Osteocyte (in vitro differentiated cells): ENCODE data around the gene AKR1D1. TPM values are rescaled to one million over a fixed set of nuclear protein-coding genes. Genes with fewer than 3 reads are reported as not detected.

ENCODE experiments used
- DNase-seq: peaks from one replicate; pipeline ENCODE4 v3.0.0; 2021; ENCODE audit warnings: mixed read lengths; ENCODE audit not compliant: unreplicated experiment; ENCODE audit errors: extremely low spot score
- H3K27ac Mint-ChIP-seq: one replicate; pipeline ENCODE4 v1.8.0; 2021; ENCODE audit warnings: mild to moderate bottlenecking, mixed read lengths; ENCODE audit not compliant: unreplicated experiment
- H3K27me3 Mint-ChIP-seq: one replicate; pipeline ENCODE4 v1.8.0; 2021; ENCODE audit warnings: mixed read lengths; ENCODE audit not compliant: unreplicated experiment
- H3K36me3 Mint-ChIP-seq: one replicate; pipeline ENCODE4 v1.8.0; 2021; ENCODE audit warnings: mixed read lengths; ENCODE audit not compliant: unreplicated experiment
- H3K4me1 Mint-ChIP-seq: one replicate; pipeline ENCODE4 v1.8.0; 2021; ENCODE audit warnings: mixed read lengths; ENCODE audit not compliant: unreplicated experiment
- H3K4me3 Mint-ChIP-seq: one replicate; pipeline ENCODE4 v1.8.0; 2021; ENCODE audit warnings: mild to moderate bottlenecking, moderate library complexity, mixed read lengths; ENCODE audit not compliant: unreplicated experiment
- H3K9me3 Mint-ChIP-seq: one replicate; pipeline ENCODE4 v1.8.0; 2021; ENCODE audit warnings: mixed read lengths; ENCODE audit not compliant: unreplicated experiment
- total RNA-seq: library from RNA; stranded (reverse); gene quantifications from 2 replicates; pipeline ENCODE4 v1.2.1, GENCODE V29; 2021
- TF ChIP-seq, protein P1 (sequence below): fragments of 200-600 bp; sonication (generic); IDR thresholded peaks from 2 replicates; pipeline ENCODE4 v1.5.0; 2021; ENCODE audit warnings: antibody characterized with exemption, mild to moderate bottlenecking, moderate library complexity

Gene AKR1D1
- total RNA-seq, 1 donor from 2014 or later, result not detected

GRCh38 chr7:138099813-138100212 lies 23.6 kb downstream of the AKR1D1 start:
- Mint-ChIP-seq H3K27ac (no peak overlapping the region), H3K9me3 (no peaks in the 10 kb centered on the region), H3K36me3 (no peaks in the 10 kb centered on the region), H3K4me1 (no peaks in the 10 kb centered on the region), H3K27me3 (peaks cover 11% of the 10 kb centered on the region), H3K4me3 (no peak overlapping the region)
- DNase-seq, result no peak
- TF ChIP-seq, protein P1, sequence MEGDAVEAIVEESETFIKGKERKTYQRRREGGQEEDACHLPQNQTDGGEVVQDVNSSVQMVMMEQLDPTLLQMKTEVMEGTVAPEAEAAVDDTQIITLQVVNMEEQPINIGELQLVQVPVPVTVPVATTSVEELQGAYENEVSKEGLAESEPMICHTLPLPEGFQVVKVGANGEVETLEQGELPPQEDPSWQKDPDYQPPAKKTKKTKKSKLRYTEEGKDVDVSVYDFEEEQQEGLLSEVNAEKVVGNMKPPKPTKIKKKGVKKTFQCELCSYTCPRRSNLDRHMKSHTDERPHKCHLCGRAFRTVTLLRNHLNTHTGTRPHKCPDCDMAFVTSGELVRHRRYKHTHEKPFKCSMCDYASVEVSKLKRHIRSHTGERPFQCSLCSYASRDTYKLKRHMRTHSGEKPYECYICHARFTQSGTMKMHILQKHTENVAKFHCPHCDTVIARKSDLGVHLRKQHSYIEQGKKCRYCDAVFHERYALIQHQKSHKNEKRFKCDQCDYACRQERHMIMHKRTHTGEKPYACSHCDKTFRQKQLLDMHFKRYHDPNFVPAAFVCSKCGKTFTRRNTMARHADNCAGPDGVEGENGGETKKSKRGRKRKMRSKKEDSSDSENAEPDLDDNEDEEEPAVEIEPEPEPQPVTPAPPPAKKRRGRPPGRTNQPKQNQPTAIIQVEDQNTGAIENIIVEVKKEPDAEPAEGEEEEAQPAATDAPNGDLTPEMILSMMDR, result no peak

GRCh38 chr7:138105221-138105620 lies 29.0 kb downstream of the AKR1D1 start:
- H3K9me3 Mint-ChIP-seq, result no peaks in the 10 kb centered on the region
- TF ChIP-seq, protein P1, result no peak
- H3K36me3 Mint-ChIP-seq, result no peaks in the 10 kb centered on the region
- H3K27me3 Mint-ChIP-seq, result peaks cover 21% of the 10 kb centered on the region
- DNase-seq, result no peak
- no peak overlapping the region for H3K27ac Mint-ChIP-seq
- no peak overlapping the region for H3K4me3 Mint-ChIP-seq
- no peaks in the 10 kb centered on the region for H3K4me1 Mint-ChIP-seq

GRCh38 chr7:138115047-138115446 lies 38.8 kb downstream of the AKR1D1 start:
- Mint-ChIP-seq H3K36me3 (no peaks in the 10 kb centered on the region), H3K27me3 (peaks cover 13% of the 10 kb centered on the region), H3K4me3 (no peak overlapping the region), H3K9me3 (no peaks in the 10 kb centered on the region), H3K4me1 (peaks cover 12% of the 10 kb centered on the region), H3K27ac (no peak overlapping the region)
- TF ChIP-seq, protein P1, result no peak
- no peak for DNase-seq

DNA sequence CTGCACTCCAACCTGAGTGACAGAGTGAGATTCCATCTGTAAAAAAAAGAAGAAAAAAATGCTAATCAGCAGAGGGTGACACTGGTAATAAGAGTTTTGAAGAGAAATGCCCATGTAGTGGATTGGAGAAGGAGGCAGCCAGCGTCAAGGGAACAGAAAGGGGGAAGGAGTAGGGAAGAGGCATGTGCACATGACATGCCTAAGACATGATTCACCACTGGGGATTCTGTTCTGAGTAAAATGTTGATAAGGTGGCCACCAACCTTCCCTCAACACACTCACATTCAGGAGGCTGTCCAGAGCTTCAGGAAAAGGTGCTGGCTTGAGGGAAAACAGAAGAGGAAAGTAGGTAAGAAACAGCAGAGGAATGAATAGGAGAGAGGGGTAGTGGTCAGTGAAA lies 39.9 kb downstream of the AKR1D1 start:
- H3K27ac Mint-ChIP-seq, result no peak overlapping the region

DNA sequence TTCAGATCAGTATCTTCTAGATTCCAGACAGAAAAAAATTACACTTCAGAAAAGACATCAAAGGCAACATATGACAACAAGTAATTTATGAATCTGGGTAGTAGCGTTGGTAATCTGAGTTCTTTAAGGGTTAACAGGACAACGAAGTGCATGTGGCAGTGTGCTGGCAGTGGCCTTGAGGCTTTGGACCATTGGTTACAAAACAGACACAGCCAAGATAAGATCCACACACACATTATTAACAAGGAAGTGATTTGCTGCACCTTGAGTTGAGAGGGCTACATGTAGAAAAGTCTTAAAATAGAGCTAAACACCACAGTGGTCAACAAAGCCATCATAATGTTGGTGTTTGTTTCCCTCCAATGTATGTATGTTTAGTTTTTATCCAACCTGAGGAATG lies 40.6 kb downstream of the AKR1D1 start:
- Mint-ChIP-seq H3K9me3 (no peaks in the 10 kb centered on the region), H3K4me3 (no peak overlapping the region), H3K27me3 (peaks cover 5% of the 10 kb centered on the region), H3K36me3 (no peaks in the 10 kb centered on the region), H3K4me1 (peaks cover 10% of the 10 kb centered on the region), H3K27ac (no peak overlapping the region)
- TF ChIP-seq, protein P1, result no peak
- no peak for DNase-seq

More for the DNA sequence above, 39.9 kb downstream of the AKR1D1 start:
- H3K9me3 Mint-ChIP-seq, result no peaks in the 10 kb centered on the region
- peaks cover 9% of the 10 kb centered on the region for H3K4me1 Mint-ChIP-seq
- H3K4me3 Mint-ChIP-seq, result no peak overlapping the region
- no peak for DNase-seq
- TF ChIP-seq, protein P1, result no peak
- peaks cover 8% of the 10 kb centered on the region for H3K27me3 Mint-ChIP-seq
- H3K36me3 Mint-ChIP-seq, result no peaks in the 10 kb centered on the region
